Fibroblast of the aortic adventitia (primary cell): ENCODE data around the gene LYL1. TPM values are rescaled to one million over a fixed set of nuclear protein-coding genes. Genes with fewer than 3 reads are reported as not detected.

Experiments used
- DNase-seq: peaks from one replicate; pipeline ENCODE4 v3.0.0-alpha.2; 2010; ENCODE audit warnings: low read depth
- H3K4me3 ChIP-seq: 2 replicates; pipeline ENCODE4 v1.5.1; 2011; ENCODE audit warnings: low read depth, mild to moderate bottlenecking, control low read depth, low read length, moderate library complexity
- CTCF ChIP-seq: IDR thresholded peaks from 2 replicates; pipeline ENCODE4 v1.5.1; 2011; ENCODE audit warnings: mild to moderate bottlenecking, low read length, control low read depth, inconsistent platforms; ENCODE audit not compliant: insufficient read depth
- total RNA-seq: library from RNA; depleted of rRNA; stranded (reverse); fragments of >200 nt; gene quantifications from 2 replicates; pipeline ENCODE4 v1.2.3, GENCODE V29; 2012; ENCODE audit warnings: low replicate concordance

The LYL1 gene
- total RNA-seq, 1 donor = 0.63 TPM

GRCh38 chr19:13094106-13094504 lies 8.6 kb downstream of the LYL1 start:
- no peak for TF ChIP-seq CTCF
- H3K4me3 ChIP-seq = no peak overlapping the region
- no peak for DNase-seq

GRCh38 chr19:13093407-13094105 lies 9.1 kb downstream of the LYL1 start:
- peak; percentile 88 for TF ChIP-seq CTCF
- peak; percentile 86 for DNase-seq
- no peak overlapping the region for H3K4me3 ChIP-seq

- no peak for DNase-seq
- H3K4me3 ChIP-seq = no peak overlapping the region
- no peak for TF ChIP-seq CTCF
Measured at GRCh38 chr19:13092606-13093235, 9.9 kb downstream of the LYL1 start.

GRCh38 chr19:13092158-13092543 lies 10.5 kb downstream of the LYL1 start:
- H3K4me3 ChIP-seq = no peak overlapping the region
- TF ChIP-seq CTCF = no peak
- peak; percentile 54 for DNase-seq

GRCh38 chr19:13091400-13092157 lies 11.1 kb downstream of the LYL1 start:
- TF ChIP-seq CTCF = no peak
- H3K4me3 ChIP-seq = no peak overlapping the region
- peak; percentile 96 for DNase-seq

GRCh38 chr19:13090511-13091231 lies 12.0 kb downstream of the LYL1 start:
- no peak for DNase-seq

More at GRCh38 chr19:13090511-13091231, 12.0 kb downstream of the LYL1 start:
- no peak for TF ChIP-seq CTCF
- no peak overlapping the region for H3K4me3 ChIP-seq
